A549 (cell line): ENCODE results near the gene ZNRF2. TPM values are rescaled to one million over a fixed set of nuclear protein-coding genes. Genes with fewer than 3 reads are reported as not detected.

Experiments used
- ATAC-seq, 2 experiments: fragments of 200-7000 bp in 1 of 2; fragments of >200 bp in 1 of 2; cut with Nextera tagmentation in 1 of 2; cut with Tn5 transposase in 1 of 2; 3 replicates each; pipeline versions ENCODE4 v1.8.0 to v1.9.1; 2018 to 2020; ENCODE audit warnings: mild to moderate bottlenecking in 1 of 2, moderate library complexity in 1 of 2
- CTCF ChIA-PET: fragments of 300-600 bp; sonication (Branson Sonifier 250); formaldehyde crosslinking; extraction: SDS; loops from one replicate; lab custom pipeline; 2021; ENCODE audit warnings: antibody characterized with exemption, inconsistent platforms; lab: Yijun Ruan, JAX
- POLR2A ChIA-PET: fragments of 350-600 bp; formaldehyde crosslinking; extraction: SDS; loops from one replicate; lab custom pipeline; 2021; ENCODE audit warnings: antibody characterized with exemption, inconsistent platforms; lab: Yijun Ruan, JAX
- DNase-seq, 2 experiments: peaks; one replicate each; pipeline versions ENCODE4 v3.0.0 to v3.0.0-alpha.2; 2011 to 2016; ENCODE audit warnings: low read depth in 1 of 2, low spot score in 1 of 2
- FAIRE-seq: peaks from 2 replicates; lab custom pipeline; 2011; peaks lifted over from hg19 to GRCh38; lab: Jason Lieb, UNC
- H3K27ac ChIP-seq, 2 experiments: fragments of >200 bp; sonication (Bioruptor Twin); formaldehyde crosslinking; 3 replicates each; pipeline ENCODE4 v1.5.1; 2016 to 2017
- H3K4me1 ChIP-seq: fragments of >200 bp; sonication (Bioruptor Twin); formaldehyde crosslinking; 3 replicates; pipeline ENCODE4 v1.6.1; 2016
- H3K4me2 ChIP-seq: fragments of >200 bp; sonication (Bioruptor Twin); formaldehyde crosslinking; 3 replicates; pipeline ENCODE4 v1.6.1; 2016
- H3K4me3 ChIP-seq: fragments of >200 bp; sonication (Bioruptor Twin); formaldehyde crosslinking; 3 replicates; pipeline ENCODE4 v1.5.1; 2016
- H3K9me3 ChIP-seq: fragments of >200 bp; sonication (Bioruptor Twin); formaldehyde crosslinking; 3 replicates; pipeline ENCODE4 v1.6.1; 2016
- BHLHE40 ChIP-seq: IDR thresholded peaks from 2 replicates; pipeline ENCODE4 v1.6.1; 2012; ENCODE audit warnings: low read depth, low read length, inconsistent platforms
- CBX2 ChIP-seq: fragments of 200-600 bp; sonication (generic); IDR thresholded peaks from 2 replicates; pipeline ENCODE4 v1.6.1; 2016; ENCODE audit warnings: low read depth, mild to moderate bottlenecking, borderline replicate concordance
- CEBPB ChIP-seq, 2 experiments: fragments of >200 bp in 1 of 2; sonication (Bioruptor Twin) in 1 of 2; formaldehyde crosslinking in 1 of 2; IDR thresholded peaks; 2 replicates each; pipeline ENCODE4 v1.6.1; 2012 to 2016
- CHD2 ChIP-seq: fragments of 150-350 bp; IDR thresholded peaks from 2 replicates; pipeline ENCODE4 v1.6.1; 2014; ENCODE audit warnings: low read length; ENCODE audit not compliant: partially characterized antibody
- EHF ChIP-seq: fragments of 250-450 bp; sonication (Bioruptor Pico); IDR thresholded peaks from 2 replicates; pipeline ENCODE4 v1.5.0; 2020; ENCODE audit warnings: mild to moderate bottlenecking
- FOSL2 ChIP-seq, 2 experiments: fragments of 450-650 bp in 1 of 2; fragments of >200 bp in 1 of 2; sonication (Bioruptor Twin) in 1 of 2; formaldehyde crosslinking; IDR thresholded peaks; 2 replicates each; pipeline versions ENCODE4 v1.5.0 to v1.6.1; 2016 to 2020; ENCODE audit warnings: mild to moderate bottlenecking in 1 of 2, moderate library complexity in 1 of 2
- FOXS1 ChIP-seq: fragments of 250-450 bp; sonication (Bioruptor Pico); IDR thresholded peaks from 2 replicates; pipeline ENCODE4 v1.5.0; 2020; ENCODE audit warnings: mild to moderate bottlenecking, moderate library complexity
- HMGXB4 ChIP-seq: fragments of 250-450 bp; sonication (Bioruptor Pico); IDR thresholded peaks from 2 replicates; pipeline ENCODE4 v1.5.0; 2021; ENCODE audit warnings: mild to moderate bottlenecking, moderate library complexity, borderline replicate concordance
- HOXA7 ChIP-seq: fragments of 250-450 bp; sonication (Bioruptor Pico); IDR thresholded peaks from 2 replicates; pipeline ENCODE4 v1.5.0; 2020; ENCODE audit warnings: mild to moderate bottlenecking, moderate library complexity
- MAX ChIP-seq: IDR thresholded peaks from 2 replicates; pipeline ENCODE4 v1.6.1; 2012
- MAZ ChIP-seq: fragments of 150-350 bp; IDR thresholded peaks from 2 replicates; pipeline ENCODE4 v1.6.1; 2014; ENCODE audit warnings: antibody characterized with exemption, low read depth, low read length, borderline replicate concordance
- NFE2L2 ChIP-seq: fragments of 150-350 bp; conservative IDR thresholded peaks from 2 replicates; pipeline ENCODE4 v1.6.1; 2014; ENCODE audit warnings: low read length
- NPAS2 ChIP-seq: fragments of 250-450 bp; sonication (Bioruptor Pico); IDR thresholded peaks from 2 replicates; pipeline ENCODE4 v1.8.0; 2022; ENCODE audit warnings: mild to moderate bottlenecking, moderate library complexity, borderline replicate concordance
- NR3C1 ChIP-seq: fragments of >200 bp; sonication (Bioruptor Twin); formaldehyde crosslinking; IDR thresholded peaks from 3 replicates; pipeline ENCODE4 v1.6.1; 2017
- POLR2A ChIP-seq: IDR thresholded peaks from 2 replicates; pipeline ENCODE4 v1.6.1; 2012; ENCODE audit warnings: mild to moderate bottlenecking, low read length
- POLR2AphosphoS2 ChIP-seq: conservative IDR thresholded peaks from 2 replicates; pipeline ENCODE4 v1.6.1; 2012; ENCODE audit warnings: low read length, improper control_type of control experiment, inconsistent platforms
- RCOR1 ChIP-seq: fragments of 150-350 bp; IDR thresholded peaks from 2 replicates; pipeline ENCODE4 v1.6.1; 2014; ENCODE audit warnings: antibody characterized with exemption, low read length, low read depth
- RFX5 ChIP-seq: fragments of 450-650 bp; IDR thresholded peaks from 2 replicates; pipeline ENCODE4 v1.7.1; 2014; ENCODE audit warnings: antibody characterized with exemption, mild to moderate bottlenecking, moderate library complexity
- SREBF2 ChIP-seq: fragments of 450-650 bp; IDR thresholded peaks from 2 replicates; pipeline ENCODE4 v1.6.1; 2014; ENCODE audit warnings: mild to moderate bottlenecking, moderate library complexity
- TP53 ChIP-seq: fragments of 250-450 bp; sonication (Bioruptor Pico); IDR thresholded peaks from 2 replicates; pipeline ENCODE4 v1.5.0; 2021; ENCODE audit warnings: mild to moderate bottlenecking, moderate library complexity
- ZSCAN20 ChIP-seq: fragments of 250-450 bp; sonication (Bioruptor Pico); IDR thresholded peaks from 2 replicates; pipeline ENCODE4 v1.8.0; 2022; ENCODE audit warnings: mild to moderate bottlenecking, moderate library complexity
- WGBS: methylation state at CpG from one replicate; pipeline ENCODE4 v1.1.6; 2017; ENCODE audit errors: missing lambda C conversion rate; 5-methylcytosine and 5-hydroxymethylcytosine counted together
- polyA plus RNA-seq, 4 experiments: library from polyadenylated mRNA; depleted of rRNA in 3 of 4; stranded (reverse); fragments of >200 nt; fragmentation: RNase III in 1 of 4; extraction: RNeasy Plus Mini Kit Qiagen cat#74134 plus additional on column Dnase treatment in 1 of 4; gene quantifications; 2 replicates in 3 of 4; 3 replicates in 1 of 4; pipeline ENCODE4 v1.2.3, GENCODE V29; 2011 to 2017
- TF ChIP-seq, protein P1 (sequence below): fragments of 200-600 bp; sonication (generic); IDR thresholded peaks from 2 replicates; pipeline ENCODE4 v1.6.1; 2016; ENCODE audit warnings: antibody characterized with exemption, mild to moderate bottlenecking, moderate library complexity
- TF ChIP-seq, protein P2 (sequence below): IDR thresholded peaks from 2 replicates; pipeline ENCODE4 v1.6.1; 2012
- TF ChIP-seq, protein P3 (sequence below): fragments of 150-350 bp; IDR thresholded peaks from 2 replicates; pipeline ENCODE4 v1.6.1; 2014; ENCODE audit warnings: low read depth, mild to moderate bottlenecking, low read length
- TF ChIP-seq, protein P4 (sequence below): fragments of >200 bp; sonication (Bioruptor Twin); formaldehyde crosslinking; IDR thresholded peaks from 2 replicates; pipeline ENCODE4 v1.6.1; 2016

ZNRF2 gene
- polyA plus RNA-seq, 2 of the 4 experiments (the other 2 are of a cell fraction) = 5.9 to 11.4 TPM

DNA sequence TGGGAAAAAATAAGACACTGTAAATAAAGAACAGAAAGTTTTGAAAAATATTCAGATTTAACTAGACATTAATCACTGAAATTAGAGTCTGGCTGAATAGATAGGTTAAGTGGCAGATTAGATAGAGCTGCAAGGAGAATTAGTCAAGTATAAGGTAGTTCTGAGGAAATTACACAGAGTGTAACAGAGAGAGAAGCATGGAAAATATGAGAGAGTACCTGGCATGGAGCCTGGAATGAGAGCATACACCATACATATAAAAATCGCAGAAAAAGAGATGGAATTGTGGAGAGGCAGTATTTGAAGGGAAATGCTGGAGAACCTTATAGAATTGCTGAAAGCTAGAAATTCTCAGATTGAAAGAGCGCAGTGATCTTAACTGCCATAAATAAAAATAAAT, 46.9 kb downstream of the ZNRF2 start:
- no peak overlapping the region for H3K27ac ChIP-seq
- POLR2A ChIA-PET = no interaction called here
- H3K4me2 ChIP-seq = no peak overlapping the region
- H3K4me3 ChIP-seq = no peak overlapping the region
- H3K9me3 ChIP-seq = no peaks in the 10 kb centered on the region
- CTCF ChIA-PET = no interaction called here
- peaks cover 32% of the 10 kb centered on the region for H3K4me1 ChIP-seq
- no peak for FAIRE-seq
- ATAC-seq = no peak
- DNase-seq = no peak
- TF ChIP-seq FOSL2 (IDR thresholded peaks at IDR 0.05) (no peak), FOSL2 (CRISPR knock-in tag; IDR thresholded peaks at IDR 0.05) (no peak), CEBPB (IDR thresholded peaks at IDR 0.05) (no peak), SREBF2 (no peak), BHLHE40 (no peak), NFE2L2 (no peak), FOXS1 (CRISPR knock-in tag) (no peak), CHD2 (no peak), HMGXB4 (CRISPR knock-in tag) (no peak), RFX5 (no peak), POLR2AphosphoS2 (no peak), RCOR1 (no peak), NPAS2 (CRISPR knock-in tag) (no peak)
- TF ChIP-seq, protein P1, sequence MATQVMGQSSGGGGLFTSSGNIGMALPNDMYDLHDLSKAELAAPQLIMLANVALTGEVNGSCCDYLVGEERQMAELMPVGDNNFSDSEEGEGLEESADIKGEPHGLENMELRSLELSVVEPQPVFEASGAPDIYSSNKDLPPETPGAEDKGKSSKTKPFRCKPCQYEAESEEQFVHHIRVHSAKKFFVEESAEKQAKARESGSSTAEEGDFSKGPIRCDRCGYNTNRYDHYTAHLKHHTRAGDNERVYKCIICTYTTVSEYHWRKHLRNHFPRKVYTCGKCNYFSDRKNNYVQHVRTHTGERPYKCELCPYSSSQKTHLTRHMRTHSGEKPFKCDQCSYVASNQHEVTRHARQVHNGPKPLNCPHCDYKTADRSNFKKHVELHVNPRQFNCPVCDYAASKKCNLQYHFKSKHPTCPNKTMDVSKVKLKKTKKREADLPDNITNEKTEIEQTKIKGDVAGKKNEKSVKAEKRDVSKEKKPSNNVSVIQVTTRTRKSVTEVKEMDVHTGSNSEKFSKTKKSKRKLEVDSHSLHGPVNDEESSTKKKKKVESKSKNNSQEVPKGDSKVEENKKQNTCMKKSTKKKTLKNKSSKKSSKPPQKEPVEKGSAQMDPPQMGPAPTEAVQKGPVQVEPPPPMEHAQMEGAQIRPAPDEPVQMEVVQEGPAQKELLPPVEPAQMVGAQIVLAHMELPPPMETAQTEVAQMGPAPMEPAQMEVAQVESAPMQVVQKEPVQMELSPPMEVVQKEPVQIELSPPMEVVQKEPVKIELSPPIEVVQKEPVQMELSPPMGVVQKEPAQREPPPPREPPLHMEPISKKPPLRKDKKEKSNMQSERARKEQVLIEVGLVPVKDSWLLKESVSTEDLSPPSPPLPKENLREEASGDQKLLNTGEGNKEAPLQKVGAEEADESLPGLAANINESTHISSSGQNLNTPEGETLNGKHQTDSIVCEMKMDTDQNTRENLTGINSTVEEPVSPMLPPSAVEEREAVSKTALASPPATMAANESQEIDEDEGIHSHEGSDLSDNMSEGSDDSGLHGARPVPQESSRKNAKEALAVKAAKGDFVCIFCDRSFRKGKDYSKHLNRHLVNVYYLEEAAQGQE = no peak
- TF ChIP-seq, protein P2, sequence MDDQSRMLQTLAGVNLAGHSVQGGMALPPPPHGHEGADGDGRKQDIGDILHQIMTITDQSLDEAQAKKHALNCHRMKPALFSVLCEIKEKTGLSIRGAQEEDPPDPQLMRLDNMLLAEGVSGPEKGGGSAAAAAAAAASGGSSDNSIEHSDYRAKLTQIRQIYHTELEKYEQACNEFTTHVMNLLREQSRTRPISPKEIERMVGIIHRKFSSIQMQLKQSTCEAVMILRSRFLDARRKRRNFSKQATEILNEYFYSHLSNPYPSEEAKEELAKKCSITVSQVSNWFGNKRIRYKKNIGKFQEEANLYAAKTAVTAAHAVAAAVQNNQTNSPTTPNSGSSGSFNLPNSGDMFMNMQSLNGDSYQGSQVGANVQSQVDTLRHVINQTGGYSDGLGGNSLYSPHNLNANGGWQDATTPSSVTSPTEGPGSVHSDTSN = no peak
- WGBS = 92% methylated on average over 2 of the region's 2 CpGs

DNA sequence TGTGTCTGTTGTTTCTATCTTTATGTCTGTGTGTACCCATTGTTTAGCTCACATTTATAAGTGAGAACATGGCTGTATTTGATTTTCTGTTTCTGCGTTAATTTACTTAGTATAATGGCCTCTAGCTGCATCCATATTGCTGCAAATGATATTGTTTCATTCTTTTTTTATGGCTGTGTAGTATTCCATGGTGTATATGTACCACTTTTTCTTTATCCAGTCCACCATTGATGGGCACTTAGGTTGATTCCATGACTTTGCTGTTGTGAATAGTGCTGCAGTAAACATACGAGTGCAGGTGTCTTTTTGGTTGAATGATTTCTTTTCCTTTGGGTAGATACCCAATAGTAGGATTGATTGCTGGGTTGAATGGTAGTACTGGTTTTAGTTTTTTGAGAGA, 48.2 kb downstream of the ZNRF2 start:
- POLR2A ChIA-PET = no interaction called here
- Histone ChIP-seq H3K27ac (no peak overlapping the region), H3K9me3 (no peaks in the 10 kb centered on the region), H3K4me2 (no peak overlapping the region), H3K4me1 (peaks cover 41% of the 10 kb centered on the region), H3K4me3 (no peak overlapping the region)
- DNase-seq (no peak), ATAC-seq (no peak), FAIRE-seq (no peak)
- CTCF ChIA-PET = no interaction called here
- TF ChIP-seq TP53 (CRISPR knock-in tag) (no peak), NR3C1 (no peak), HOXA7 (CRISPR knock-in tag) (no peak), EHF (no peak), HMGXB4 (CRISPR knock-in tag) (no peak), CBX2 (no peak), ZSCAN20 (no peak), MAZ (no peak), MAX (no peak), POLR2A (no peak), NPAS2 (CRISPR knock-in tag) (no peak)
- TF ChIP-seq, protein P2 = no peak
- TF ChIP-seq, protein P3, sequence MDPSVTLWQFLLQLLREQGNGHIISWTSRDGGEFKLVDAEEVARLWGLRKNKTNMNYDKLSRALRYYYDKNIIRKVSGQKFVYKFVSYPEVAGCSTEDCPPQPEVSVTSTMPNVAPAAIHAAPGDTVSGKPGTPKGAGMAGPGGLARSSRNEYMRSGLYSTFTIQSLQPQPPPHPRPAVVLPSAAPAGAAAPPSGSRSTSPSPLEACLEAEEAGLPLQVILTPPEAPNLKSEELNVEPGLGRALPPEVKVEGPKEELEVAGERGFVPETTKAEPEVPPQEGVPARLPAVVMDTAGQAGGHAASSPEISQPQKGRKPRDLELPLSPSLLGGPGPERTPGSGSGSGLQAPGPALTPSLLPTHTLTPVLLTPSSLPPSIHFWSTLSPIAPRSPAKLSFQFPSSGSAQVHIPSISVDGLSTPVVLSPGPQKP = no peak
- TF ChIP-seq, protein P4, sequence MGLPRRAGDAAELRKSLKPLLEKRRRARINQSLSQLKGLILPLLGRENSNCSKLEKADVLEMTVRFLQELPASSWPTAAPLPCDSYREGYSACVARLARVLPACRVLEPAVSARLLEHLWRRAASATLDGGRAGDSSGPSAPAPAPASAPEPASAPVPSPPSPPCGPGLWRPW = no peak
- WGBS = 92% methylated on average over 2 of the region's 2 CpGs
